ENCODE results near the gene ANTXRL.

ANTXRL gene

DNA sequence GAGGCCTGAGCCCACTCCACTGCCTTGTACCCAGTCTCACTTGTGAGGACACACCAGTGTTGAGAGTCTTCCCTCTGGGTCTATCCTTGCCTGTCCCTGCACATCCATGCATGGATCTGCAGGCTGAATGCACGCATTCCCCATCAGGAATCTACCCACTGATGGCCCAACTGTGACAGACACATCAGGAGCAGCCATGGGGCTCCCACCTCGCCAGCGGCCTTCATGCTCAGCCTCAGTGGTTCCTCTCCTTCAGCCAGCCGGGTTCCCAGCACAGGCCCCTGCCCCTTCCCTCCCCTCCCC is 21.3 kb downstream of the ANTXRL start:
- no peak for DNase-seq (ENCODE audit: low read depth)

GRCh38 chr10:46308666-46309450 is 22.1 kb downstream of the ANTXRL start:
- DNase-seq (ENCODE audit: low read depth) = no peak

GRCh38 chr10:46309511-46310142 is 22.8 kb downstream of the ANTXRL start:
- DNase-seq (ENCODE audit: low read depth) = no peak

DNA sequence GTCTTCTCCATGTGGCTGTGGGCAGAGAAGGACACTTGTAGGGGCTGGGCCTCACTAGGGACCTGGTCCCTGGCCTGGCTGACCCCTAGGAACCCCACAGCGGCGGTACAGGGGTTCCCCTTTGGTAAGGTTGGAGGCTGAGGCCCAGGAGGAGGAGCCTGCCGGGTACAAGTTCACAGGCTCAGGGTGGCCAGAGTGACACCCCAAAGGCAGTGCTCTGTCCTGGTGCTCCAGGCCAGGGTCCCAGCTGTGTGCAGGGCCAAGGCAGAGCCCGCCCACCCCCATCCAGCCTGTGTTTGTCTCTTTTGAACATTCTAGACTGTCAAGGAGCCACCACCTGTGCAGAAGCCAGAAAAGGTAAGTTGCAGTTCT is 23.3 kb downstream of the ANTXRL start:
- DNase-seq (ENCODE audit: low read depth) = no peak

GRCh38 chr10:46310851-46311250 is 24.1 kb downstream of the ANTXRL start:
- DNase-seq (ENCODE audit: low read depth) = no peak

- no peak for DNase-seq (ENCODE audit: low read depth)
Measured at GRCh38 chr10:46311501-46311951, 24.7 kb downstream of the ANTXRL start.

- DNase-seq (ENCODE audit: low read depth) = peak; percentile 23
Measured at GRCh38 chr10:46311961-46312431, 25.2 kb downstream of the ANTXRL start.

GRCh38 chr10:46312953-46313352 is 26.2 kb downstream of the ANTXRL start:
- no peak for DNase-seq (ENCODE audit: low read depth)

GRCh38 chr10:46314071-46314470 is 27.3 kb downstream of the ANTXRL start:
- no peak for DNase-seq (ENCODE audit: low read depth)

DNA sequence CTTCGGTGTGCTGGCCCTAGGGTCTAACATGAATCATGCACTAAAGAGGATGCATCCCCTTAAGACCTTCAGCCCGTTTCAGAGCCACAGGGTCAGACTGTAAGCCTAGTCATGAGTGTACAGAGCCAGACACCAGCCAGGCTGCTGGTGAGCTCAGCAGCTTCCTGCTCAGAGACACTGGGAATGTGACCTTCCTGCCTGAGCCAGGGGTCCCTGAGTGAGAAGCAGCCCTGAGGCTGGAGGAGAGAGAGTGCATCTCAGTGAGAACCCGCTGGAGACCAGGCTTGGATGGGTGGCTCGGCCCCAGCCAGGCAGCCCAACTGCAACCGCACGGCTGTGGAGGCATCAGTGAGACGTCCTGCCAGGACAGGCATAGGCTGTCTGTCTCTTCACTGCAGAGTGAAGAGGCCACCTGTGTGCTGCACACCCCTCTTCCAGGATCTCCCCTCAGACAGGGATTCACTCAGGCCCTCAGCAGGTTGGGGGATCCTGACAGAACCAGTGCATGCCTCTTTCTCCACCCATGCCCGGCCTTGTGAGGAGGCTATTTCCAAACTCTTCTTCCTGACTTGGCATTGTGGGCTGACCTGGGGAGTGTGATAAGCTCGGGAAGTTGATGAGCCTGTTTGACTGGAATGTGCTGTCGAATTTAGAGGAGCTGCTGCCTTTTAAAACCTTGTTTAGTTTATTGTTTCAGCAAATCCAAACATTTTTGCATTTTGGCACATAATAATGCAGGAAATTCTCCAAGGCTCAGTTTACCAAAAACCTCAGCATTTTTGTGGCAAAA is 28.5 kb downstream of the ANTXRL start:
- peak; percentile 26 for DNase-seq (ENCODE audit: low read depth)

DNA sequence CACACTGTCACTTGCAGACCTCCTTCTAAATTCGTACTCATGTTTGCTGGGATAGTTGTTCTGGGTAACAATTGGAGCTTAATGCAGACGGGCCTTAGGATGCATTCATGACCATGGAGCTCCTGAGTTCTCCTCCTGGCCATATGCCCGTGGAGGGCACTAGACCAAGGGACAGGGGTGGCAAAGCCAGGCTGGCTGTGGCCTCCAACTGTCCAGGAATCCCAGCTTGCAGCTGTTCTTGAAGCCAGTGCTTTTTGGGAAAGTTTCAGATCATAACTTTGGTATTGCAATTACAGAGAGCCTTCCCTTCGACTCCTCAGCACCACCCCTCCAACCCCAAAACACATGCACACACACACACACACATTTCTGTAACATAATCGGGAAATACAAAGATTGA is 30.6 kb downstream of the ANTXRL start:
- DNase-seq (ENCODE audit: low read depth) = no peak

DNA sequence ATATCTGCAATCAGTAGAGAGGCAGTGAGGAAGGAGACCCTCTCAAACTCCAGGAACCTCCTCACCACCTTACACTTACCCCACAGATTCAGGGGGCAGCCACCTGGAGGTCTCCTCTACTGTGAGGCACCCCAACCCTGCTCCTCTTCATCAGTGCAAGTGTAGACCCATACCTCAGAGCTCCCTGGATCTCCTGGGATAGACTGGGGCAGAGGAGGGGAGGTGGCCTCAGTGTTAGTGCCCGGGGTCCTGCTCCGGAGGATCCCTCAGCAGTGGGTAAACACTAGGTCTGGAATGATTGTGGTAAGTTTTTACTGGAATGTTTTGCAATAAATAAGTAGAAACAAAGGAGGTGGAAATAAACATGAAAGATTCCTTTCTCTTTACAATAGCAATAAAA is 31.1 kb downstream of the ANTXRL start:
- DNase-seq (ENCODE audit: low read depth) = no peak

DNA sequence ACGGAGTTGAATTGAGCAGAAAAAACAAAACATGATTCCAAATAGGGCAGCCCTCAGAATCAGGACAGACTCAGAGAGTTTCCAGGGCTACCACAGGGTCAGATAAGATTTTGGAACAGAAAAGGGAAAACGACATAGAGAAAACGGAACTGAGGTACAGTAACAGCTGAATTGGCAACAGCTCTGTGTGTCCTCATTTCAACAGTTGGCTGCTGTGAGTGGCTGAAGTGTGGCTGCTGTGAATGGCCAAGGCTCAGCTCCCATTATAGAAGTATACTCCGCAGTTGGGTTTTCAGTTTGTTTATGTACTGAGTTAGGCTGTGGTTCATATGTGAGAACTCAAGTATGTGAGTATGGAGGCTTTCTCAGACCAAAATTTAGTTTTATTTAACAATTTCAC is 32.0 kb downstream of the ANTXRL start:
- DNase-seq (ENCODE audit: low read depth) = no peak

- no peak for DNase-seq (ENCODE audit: low read depth)
Measured at GRCh38 chr10:46319389-46319788, 32.6 kb downstream of the ANTXRL start.

DNA sequence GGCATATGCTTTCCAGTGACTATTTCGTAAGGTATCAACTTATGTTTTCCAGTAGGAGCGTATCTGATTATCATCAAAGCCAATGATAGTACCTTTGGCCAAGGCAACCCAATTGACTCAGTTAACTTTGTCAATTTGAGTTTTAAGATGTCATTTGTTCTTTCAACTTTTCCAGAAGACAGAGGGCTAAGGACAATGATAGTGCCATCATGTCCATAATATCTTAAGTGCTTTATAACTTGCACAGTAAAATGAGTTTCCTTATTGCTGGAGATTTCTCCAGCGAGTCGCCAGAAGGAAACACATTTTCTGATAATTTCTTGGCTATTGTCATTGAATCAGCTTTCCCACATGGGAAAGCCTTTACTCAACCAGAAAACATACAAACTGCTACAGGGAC is 35.0 kb downstream of the ANTXRL start:
- DNase-seq (ENCODE audit: low read depth) = no peak

- no peak for DNase-seq (ENCODE audit: low read depth)
Measured at GRCh38 chr10:46323176-46323575, 36.4 kb downstream of the ANTXRL start.

GRCh38 chr10:46325021-46325420 is 38.2 kb downstream of the ANTXRL start:
- DNase-seq (ENCODE audit: low read depth) = no peak

DNA sequence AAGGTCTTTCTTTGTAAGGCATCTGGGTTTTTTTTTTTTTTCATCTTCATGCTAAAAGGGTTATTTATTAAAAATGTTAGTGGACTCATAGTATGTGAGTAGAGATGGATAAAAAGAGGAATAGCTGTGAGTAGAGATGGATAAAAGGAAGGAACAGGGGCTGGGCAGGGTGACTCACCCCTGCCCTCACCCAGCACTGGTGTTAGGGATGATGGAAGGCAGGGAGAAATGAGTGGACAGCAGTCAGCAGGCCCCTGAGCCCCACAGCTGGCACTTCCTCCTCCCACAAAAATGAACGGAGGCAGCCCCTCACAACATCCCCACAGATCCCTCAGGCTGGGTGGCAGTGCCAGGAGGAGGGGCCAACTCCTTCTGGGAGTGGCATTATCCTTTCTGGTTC is 39.3 kb downstream of the ANTXRL start:
- no peak for DNase-seq (ENCODE audit: low read depth)

DNA sequence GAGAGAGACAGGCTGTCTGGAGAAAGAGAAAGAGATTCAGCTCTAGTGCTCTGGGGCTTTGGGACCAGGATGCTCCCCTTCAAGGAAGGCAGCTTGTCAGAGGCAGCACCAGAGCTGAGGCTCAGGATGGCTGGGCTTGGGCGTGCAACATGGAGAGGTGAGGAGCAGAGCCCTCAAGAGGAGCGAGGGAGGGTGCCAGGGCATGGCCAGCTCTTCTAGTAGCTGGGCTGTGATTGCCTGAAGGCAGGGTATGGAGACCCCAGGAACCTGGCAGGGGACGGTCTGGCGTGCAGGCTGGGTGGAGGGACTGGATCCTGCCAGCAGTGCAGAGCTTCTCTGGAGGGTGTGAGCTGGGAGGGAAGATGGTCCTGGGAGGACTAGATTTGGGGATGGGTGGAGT is 40.2 kb downstream of the ANTXRL start:
- no peak for DNase-seq (ENCODE audit: low read depth)

- DNase-seq (ENCODE audit: low read depth) = no peak
Measured at GRCh38 chr10:46327685-46328084, 40.9 kb downstream of the ANTXRL start.

GRCh38 chr10:46328853-46329689 is 42.3 kb downstream of the ANTXRL start:
- no peak for DNase-seq (ENCODE audit: low read depth)

DNA sequence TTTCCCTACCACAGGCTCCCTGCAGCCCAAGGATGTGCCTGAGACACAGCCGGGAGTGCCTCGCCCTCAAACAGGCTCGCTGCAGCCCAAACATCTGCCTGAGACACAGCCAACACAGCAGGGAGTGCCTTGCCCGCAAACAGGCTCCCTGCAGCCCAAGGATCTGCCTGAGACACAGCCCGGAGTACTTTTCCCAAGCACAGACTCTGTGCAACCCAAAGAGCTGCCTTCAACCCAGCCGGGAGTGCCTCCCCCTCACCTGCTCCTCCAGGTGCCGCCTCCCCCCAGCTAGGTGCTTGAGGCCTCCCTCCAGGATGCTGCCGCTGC is 42.9 kb downstream of the ANTXRL start:
- DNase-seq (ENCODE audit: low read depth) = no peak
